K562 (cell line): ENCODE data around the gene FBP1. TPM values are rescaled to one million over a fixed set of nuclear protein-coding genes. Genes with fewer than 3 reads are reported as not detected.
A peak's percentile ranks its signal among the peaks of the same experiment; 100 is the strongest.

Experiments used
- BRD4 ChIP-seq: fragments of 200-600 bp; sonication (generic); IDR thresholded peaks from 2 replicates; pipeline ENCODE4 v1.6.1; 2017; ENCODE audit warnings: inconsistent platforms
- ELF1 ChIP-seq: fragments of 200-800 bp; sonication (Bioruptor generic); IDR thresholded peaks from 2 replicates; pipeline ENCODE4 v1.6.1; 2016; ENCODE audit warnings: missing genetic modification characterization, missing compliant biosample characterization
- HDAC1 ChIP-seq, 2 experiments: fragments of 450-650 bp; IDR thresholded peaks; 2 replicates each; pipeline ENCODE4 v1.6.1; 2016 to 2017; ENCODE audit warnings: inconsistent platforms in 1 of 2, mild to moderate bottlenecking in 1 of 2, moderate library complexity in 1 of 2
- MAZ ChIP-seq, 2 experiments: fragments of 450-650 bp in 1 of 2; sonication (generic) in 1 of 2; formaldehyde crosslinking; IDR thresholded peaks in 1 of 2; conservative IDR thresholded peaks in 1 of 2; 2 replicates each; pipeline versions ENCODE4 v1.4.0 to v1.5.0; 2020; ENCODE audit warnings: mild to moderate bottlenecking in 1 of 2, missing genetic modification reagents in 1 of 2
- NFYB ChIP-seq: IDR thresholded peaks from 2 replicates; pipeline ENCODE4 v1.6.1; 2011; ENCODE audit warnings: mild to moderate bottlenecking, moderate library complexity; ENCODE audit not compliant: insufficient read length; ENCODE audit errors: extremely low read depth
- NRF1 ChIP-seq, 2 experiments: fragments of 450-650 bp; IDR thresholded peaks in 1 of 2; conservative IDR thresholded peaks in 1 of 2; 2 replicates each; pipeline ENCODE4 v1.6.1; 2014; ENCODE audit warnings: mild to moderate bottlenecking in 2 of 2
- SNRNP70 ChIP-seq: fragments of 200-400 bp; formaldehyde crosslinking; optimal IDR thresholded peaks from 2 replicates; pipeline ENCODE3; 2017; ENCODE audit warnings: low read depth, low read length
- STAT5B ChIP-seq: fragments of 250-450 bp; sonication (Bioruptor Pico); IDR thresholded peaks from 2 replicates; pipeline ENCODE4 v1.8.0; 2021; ENCODE audit warnings: mild to moderate bottlenecking, inconsistent platforms
- TAF7 ChIP-seq: fragments of 450-650 bp; IDR thresholded peaks from 2 replicates; pipeline ENCODE4 v1.6.1; 2016; ENCODE audit warnings: missing genetic modification characterization, missing compliant biosample characterization
- TCF7L2 ChIP-seq: fragments of 150-350 bp; IDR thresholded peaks from 2 replicates; pipeline ENCODE4 v1.6.1; 2016; ENCODE audit warnings: low read depth, mild to moderate bottlenecking, low read length, moderate library complexity
- polyA plus RNA-seq, 8 experiments: library from polyadenylated mRNA; depleted of rRNA in 4 of 8; stranded (reverse) in 5 of 8; unstranded in 3 of 8; fragments of >200 nt; fragmentation: Nextera tagmentation in 2 of 8; fragmentation: Illumina TruSeq in 1 of 8; extraction: Ambion mirVana in 2 of 8; extraction: Trizol in 1 of 8; gene quantifications; 2 replicates each; pipeline versions ENCODE4 v1.2.1 to v1.2.3, GENCODE V29; 2011 to 2014; ENCODE audit warnings: inconsistent platforms in 1 of 8, missing spikeins in 1 of 8
- total RNA-seq, 7 experiments: library from RNA; depleted of rRNA in 6 of 7; stranded (reverse); fragments of >200 nt in 6 of 7; fragmentation: Illumina TruSeq in 2 of 7; extraction: Trizol in 2 of 7; gene quantifications; 2 replicates each; pipeline versions ENCODE4 v1.2.1 to v1.2.3, GENCODE V29; 2011 to 2021; ENCODE audit warnings: low replicate concordance in 1 of 7
- TF ChIP-seq, protein P1 (sequence below): fragments of 200-600 bp; sonication (generic); IDR thresholded peaks from one replicate; pipeline ENCODE4 v1.6.1; 2012; ENCODE audit warnings: mild to moderate bottlenecking, low read depth, low read length, inconsistent platforms
- TF ChIP-seq, protein P2 (sequence below): fragments of 450-650 bp; IDR thresholded peaks from 2 replicates; pipeline ENCODE4 v1.6.1; 2016; ENCODE audit warnings: borderline replicate concordance
- TF ChIP-seq, protein P3 (sequence below), 2 experiments: fragments of 450-650 bp in 1 of 2; sonication (generic) in 1 of 2; formaldehyde crosslinking in 1 of 2; IDR thresholded peaks in 1 of 2; conservative IDR thresholded peaks in 1 of 2; 2 replicates each; pipeline versions ENCODE4 v1.6.1 to v1.8.1; 2016 to 2023; ENCODE audit warnings: mild to moderate bottlenecking in 2 of 2, moderate library complexity in 2 of 2, inconsistent platforms in 1 of 2, missing genetic modification reagents in 1 of 2

Gene FBP1
- total and polyA plus RNA-seq, 9 of the 15 experiments (the other 6 are each of a cell fraction or from before 2014, with no cell fraction given) = 0.24 TPM; not detected in 8

DNA sequence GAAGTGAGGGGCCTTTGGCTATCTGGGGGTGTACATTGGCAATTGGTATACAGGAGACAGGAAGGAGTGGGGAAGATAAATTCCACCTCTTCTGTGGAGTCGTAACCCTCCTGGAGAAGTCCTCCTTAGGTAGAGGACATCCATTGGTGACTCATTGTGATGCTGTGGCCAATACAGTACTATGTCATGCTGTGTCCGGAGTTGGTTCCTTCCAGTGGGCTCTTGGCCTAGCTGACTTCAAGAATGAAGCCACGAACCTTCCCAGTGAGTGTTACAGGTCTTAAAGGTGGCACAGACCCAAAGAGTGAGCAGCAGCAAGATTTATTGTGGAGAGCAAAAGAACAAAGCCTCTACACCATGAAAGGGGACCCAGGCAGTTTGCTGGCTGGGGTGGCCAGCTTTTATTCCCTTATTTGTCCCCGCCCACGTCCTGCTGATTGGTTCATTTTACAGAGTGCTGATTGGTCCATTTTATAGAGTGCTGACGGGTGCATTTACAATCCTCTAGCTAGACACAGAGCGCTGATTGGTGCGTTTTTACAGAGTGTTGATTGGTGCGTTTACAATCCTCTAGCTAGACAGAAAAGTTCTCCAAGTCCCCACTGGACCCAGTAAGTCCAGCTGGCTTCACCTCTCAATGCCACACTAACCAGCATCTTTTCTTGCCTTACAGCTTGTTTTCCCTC is 37.3 kb upstream of the FBP1 start (continued):
- TF ChIP-seq, protein P1, sequence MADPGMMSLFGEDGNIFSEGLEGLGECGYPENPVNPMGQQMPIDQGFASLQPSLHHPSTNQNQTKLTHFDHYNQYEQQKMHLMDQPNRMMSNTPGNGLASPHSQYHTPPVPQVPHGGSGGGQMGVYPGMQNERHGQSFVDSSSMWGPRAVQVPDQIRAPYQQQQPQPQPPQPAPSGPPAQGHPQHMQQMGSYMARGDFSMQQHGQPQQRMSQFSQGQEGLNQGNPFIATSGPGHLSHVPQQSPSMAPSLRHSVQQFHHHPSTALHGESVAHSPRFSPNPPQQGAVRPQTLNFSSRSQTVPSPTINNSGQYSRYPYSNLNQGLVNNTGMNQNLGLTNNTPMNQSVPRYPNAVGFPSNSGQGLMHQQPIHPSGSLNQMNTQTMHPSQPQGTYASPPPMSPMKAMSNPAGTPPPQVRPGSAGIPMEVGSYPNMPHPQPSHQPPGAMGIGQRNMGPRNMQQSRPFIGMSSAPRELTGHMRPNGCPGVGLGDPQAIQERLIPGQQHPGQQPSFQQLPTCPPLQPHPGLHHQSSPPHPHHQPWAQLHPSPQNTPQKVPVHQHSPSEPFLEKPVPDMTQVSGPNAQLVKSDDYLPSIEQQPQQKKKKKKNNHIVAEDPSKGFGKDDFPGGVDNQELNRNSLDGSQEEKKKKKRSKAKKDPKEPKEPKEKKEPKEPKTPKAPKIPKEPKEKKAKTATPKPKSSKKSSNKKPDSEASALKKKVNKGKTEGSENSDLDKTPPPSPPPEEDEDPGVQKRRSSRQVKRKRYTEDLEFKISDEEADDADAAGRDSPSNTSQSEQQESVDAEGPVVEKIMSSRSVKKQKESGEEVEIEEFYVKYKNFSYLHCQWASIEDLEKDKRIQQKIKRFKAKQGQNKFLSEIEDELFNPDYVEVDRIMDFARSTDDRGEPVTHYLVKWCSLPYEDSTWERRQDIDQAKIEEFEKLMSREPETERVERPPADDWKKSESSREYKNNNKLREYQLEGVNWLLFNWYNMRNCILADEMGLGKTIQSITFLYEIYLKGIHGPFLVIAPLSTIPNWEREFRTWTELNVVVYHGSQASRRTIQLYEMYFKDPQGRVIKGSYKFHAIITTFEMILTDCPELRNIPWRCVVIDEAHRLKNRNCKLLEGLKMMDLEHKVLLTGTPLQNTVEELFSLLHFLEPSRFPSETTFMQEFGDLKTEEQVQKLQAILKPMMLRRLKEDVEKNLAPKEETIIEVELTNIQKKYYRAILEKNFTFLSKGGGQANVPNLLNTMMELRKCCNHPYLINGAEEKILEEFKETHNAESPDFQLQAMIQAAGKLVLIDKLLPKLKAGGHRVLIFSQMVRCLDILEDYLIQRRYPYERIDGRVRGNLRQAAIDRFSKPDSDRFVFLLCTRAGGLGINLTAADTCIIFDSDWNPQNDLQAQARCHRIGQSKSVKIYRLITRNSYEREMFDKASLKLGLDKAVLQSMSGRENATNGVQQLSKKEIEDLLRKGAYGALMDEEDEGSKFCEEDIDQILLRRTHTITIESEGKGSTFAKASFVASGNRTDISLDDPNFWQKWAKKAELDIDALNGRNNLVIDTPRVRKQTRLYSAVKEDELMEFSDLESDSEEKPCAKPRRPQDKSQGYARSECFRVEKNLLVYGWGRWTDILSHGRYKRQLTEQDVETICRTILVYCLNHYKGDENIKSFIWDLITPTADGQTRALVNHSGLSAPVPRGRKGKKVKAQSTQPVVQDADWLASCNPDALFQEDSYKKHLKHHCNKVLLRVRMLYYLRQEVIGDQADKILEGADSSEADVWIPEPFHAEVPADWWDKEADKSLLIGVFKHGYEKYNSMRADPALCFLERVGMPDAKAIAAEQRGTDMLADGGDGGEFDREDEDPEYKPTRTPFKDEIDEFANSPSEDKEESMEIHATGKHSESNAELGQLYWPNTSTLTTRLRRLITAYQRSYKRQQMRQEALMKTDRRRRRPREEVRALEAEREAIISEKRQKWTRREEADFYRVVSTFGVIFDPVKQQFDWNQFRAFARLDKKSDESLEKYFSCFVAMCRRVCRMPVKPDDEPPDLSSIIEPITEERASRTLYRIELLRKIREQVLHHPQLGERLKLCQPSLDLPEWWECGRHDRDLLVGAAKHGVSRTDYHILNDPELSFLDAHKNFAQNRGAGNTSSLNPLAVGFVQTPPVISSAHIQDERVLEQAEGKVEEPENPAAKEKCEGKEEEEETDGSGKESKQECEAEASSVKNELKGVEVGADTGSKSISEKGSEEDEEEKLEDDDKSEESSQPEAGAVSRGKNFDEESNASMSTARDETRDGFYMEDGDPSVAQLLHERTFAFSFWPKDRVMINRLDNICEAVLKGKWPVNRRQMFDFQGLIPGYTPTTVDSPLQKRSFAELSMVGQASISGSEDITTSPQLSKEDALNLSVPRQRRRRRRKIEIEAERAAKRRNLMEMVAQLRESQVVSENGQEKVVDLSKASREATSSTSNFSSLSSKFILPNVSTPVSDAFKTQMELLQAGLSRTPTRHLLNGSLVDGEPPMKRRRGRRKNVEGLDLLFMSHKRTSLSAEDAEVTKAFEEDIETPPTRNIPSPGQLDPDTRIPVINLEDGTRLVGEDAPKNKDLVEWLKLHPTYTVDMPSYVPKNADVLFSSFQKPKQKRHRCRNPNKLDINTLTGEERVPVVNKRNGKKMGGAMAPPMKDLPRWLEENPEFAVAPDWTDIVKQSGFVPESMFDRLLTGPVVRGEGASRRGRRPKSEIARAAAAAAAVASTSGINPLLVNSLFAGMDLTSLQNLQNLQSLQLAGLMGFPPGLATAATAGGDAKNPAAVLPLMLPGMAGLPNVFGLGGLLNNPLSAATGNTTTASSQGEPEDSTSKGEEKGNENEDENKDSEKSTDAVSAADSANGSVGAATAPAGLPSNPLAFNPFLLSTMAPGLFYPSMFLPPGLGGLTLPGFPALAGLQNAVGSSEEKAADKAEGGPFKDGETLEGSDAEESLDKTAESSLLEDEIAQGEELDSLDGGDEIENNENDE = no peak
- TF ChIP-seq MAZ (CRISPR knock-in tag; conservative IDR thresholded peaks at IDR 0.05 in 1 of 2, IDR thresholded peaks at IDR 0.05 in 1 of 2) = no peak
- TF ChIP-seq, protein P2, sequence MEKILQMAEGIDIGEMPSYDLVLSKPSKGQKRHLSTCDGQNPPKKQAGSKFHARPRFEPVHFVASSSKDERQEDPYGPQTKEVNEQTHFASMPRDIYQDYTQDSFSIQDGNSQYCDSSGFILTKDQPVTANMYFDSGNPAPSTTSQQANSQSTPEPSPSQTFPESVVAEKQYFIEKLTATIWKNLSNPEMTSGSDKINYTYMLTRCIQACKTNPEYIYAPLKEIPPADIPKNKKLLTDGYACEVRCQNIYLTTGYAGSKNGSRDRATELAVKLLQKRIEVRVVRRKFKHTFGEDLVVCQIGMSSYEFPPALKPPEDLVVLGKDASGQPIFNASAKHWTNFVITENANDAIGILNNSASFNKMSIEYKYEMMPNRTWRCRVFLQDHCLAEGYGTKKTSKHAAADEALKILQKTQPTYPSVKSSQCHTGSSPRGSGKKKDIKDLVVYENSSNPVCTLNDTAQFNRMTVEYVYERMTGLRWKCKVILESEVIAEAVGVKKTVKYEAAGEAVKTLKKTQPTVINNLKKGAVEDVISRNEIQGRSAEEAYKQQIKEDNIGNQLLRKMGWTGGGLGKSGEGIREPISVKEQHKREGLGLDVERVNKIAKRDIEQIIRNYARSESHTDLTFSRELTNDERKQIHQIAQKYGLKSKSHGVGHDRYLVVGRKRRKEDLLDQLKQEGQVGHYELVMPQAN = no peak
- no peak for TF ChIP-seq HDAC1 (IDR thresholded peaks at IDR 0.05)
- TF ChIP-seq SNRNP70 = no peak
- TF ChIP-seq STAT5B (CRISPR knock-in tag) = no peak
- TF ChIP-seq NRF1 (conservative IDR thresholded peaks at IDR 0.05 in 1 of 2, IDR thresholded peaks at IDR 0.05 in 1 of 2) = no peak
- TF ChIP-seq BRD4 = no peak
- no peak for TF ChIP-seq TAF7 (tag)
- no peak for TF ChIP-seq ELF1 (tag)
- no peak for TF ChIP-seq TCF7L2
- TF ChIP-seq, protein P3, sequence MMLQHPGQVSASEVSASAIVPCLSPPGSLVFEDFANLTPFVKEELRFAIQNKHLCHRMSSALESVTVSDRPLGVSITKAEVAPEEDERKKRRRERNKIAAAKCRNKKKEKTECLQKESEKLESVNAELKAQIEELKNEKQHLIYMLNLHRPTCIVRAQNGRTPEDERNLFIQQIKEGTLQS (IDR thresholded peaks at IDR 0.05) = no peak
- TF ChIP-seq, protein P3 (CRISPR knock-in tag; conservative IDR thresholded peaks at IDR 0.05) = no peak
- peak; percentile 67 for TF ChIP-seq NFYB
